ENCODE results near the gene IGFL2. TPM values are rescaled to one million over a fixed set of nuclear protein-coding genes. Genes with fewer than 3 reads are reported as not detected.

The IGFL2 gene
- total RNA-seq, 4 donors from 2014 or later: 0.61 TPM; not detected in 3

- TF ChIP-seq POLR2A (IDR thresholded peaks at IDR 0.05): no peak
- TF ChIP-seq CTCF (IDR thresholded peaks at IDR 0.05): no peak
- Histone ChIP-seq H3K4me1 (no peaks in the 10 kb centered on the region), H3K27ac (no peak overlapping the region), H3K9me3 (no peaks in the 10 kb centered on the region), H3K4me3 (no peak overlapping the region), H3K27me3 (no peaks in the 10 kb centered on the region), H3K36me3 (no peaks in the 10 kb centered on the region)
- intact Hi-C loops (cut with DNase I; ENCODE audit: low total_unique reads): loop anchor here (10.0 kb wide), 1 partner anchor 53 kb away; no protein-coding TSS in a partner anchor
- DNase-seq: no peak
Observed at GRCh38 chr19:46201454-46202310, 53.6 kb downstream of the IGFL2 start.

- Histone ChIP-seq H3K4me3 (no peak overlapping the region), H3K36me3 (no peaks in the 10 kb centered on the region), H3K4me1 (no peaks in the 10 kb centered on the region), H3K27me3 (no peaks in the 10 kb centered on the region), H3K9me3 (no peaks in the 10 kb centered on the region), H3K27ac (no peak overlapping the region)
- DNase-seq: no peak
- TF ChIP-seq POLR2A (IDR thresholded peaks at IDR 0.05) (no peak), CTCF (IDR thresholded peaks at IDR 0.05) (no peak)
- intact Hi-C loops (cut with DNase I; ENCODE audit: low total_unique reads): loop anchor here (10.0 kb wide), 1 partner anchor 52 kb away; no protein-coding TSS in a partner anchor
Observed at GRCh38 chr19:46202426-46202825, 54.4 kb downstream of the IGFL2 start.

GRCh38 chr19:46202872-46203860 is 55.1 kb downstream of the IGFL2 start:
- H3K36me3 ChIP-seq: no peaks in the 10 kb centered on the region
- no peaks in the 10 kb centered on the region for H3K4me1 ChIP-seq
- no peak for TF ChIP-seq CTCF (IDR thresholded peaks at IDR 0.05)
- no peak for TF ChIP-seq POLR2A (IDR thresholded peaks at IDR 0.05)
- H3K4me3 ChIP-seq: no peak overlapping the region
- intact Hi-C loops (cut with DNase I; ENCODE audit: low total_unique reads): loop anchor here (10.0 kb wide), 1 partner anchor 52 kb away; no protein-coding TSS in a partner anchor
- no peak overlapping the region for H3K27ac ChIP-seq
- no peaks in the 10 kb centered on the region for H3K27me3 ChIP-seq
- DNase-seq: no peak
- H3K9me3 ChIP-seq: no peaks in the 10 kb centered on the region

- H3K27me3 ChIP-seq: no peaks in the 10 kb centered on the region
- TF ChIP-seq CTCF (IDR thresholded peaks at IDR 0.05) (no peak), POLR2A (IDR thresholded peaks at IDR 0.05) (no peak)
- no peaks in the 10 kb centered on the region for H3K36me3 ChIP-seq
- H3K9me3 ChIP-seq: no peaks in the 10 kb centered on the region
- H3K27ac ChIP-seq: no peak overlapping the region
- H3K4me3 ChIP-seq: no peak overlapping the region
- no peak for DNase-seq
- intact Hi-C loops (cut with DNase I; ENCODE audit: low total_unique reads): loop anchor here (10.0 kb wide), 1 partner anchor 51 kb away; no protein-coding TSS in a partner anchor
- H3K4me1 ChIP-seq: no peaks in the 10 kb centered on the region
Observed at GRCh38 chr19:46204008-46204407, 56.0 kb downstream of the IGFL2 start.
